ENCODE measurements around the gene ATXN3L. TPM values are rescaled to one million over a fixed set of nuclear protein-coding genes. Genes with fewer than 3 reads are reported as not detected.

Gene ATXN3L
- total RNA-seq, 1 experiment from 2014 or later: not detected

- intact Hi-C loops (cut with micrococcal nuclease; ENCODE audit: unreplicated experiment): no loop called here
- TF ChIP-seq EZH2 (IDR thresholded peaks at IDR 0.05; ENCODE audit: borderline replicate concordance, low read depth, low read length, poor library complexity, severe bottlenecking) (no peak), CTCF (conservative IDR thresholded peaks at IDR 0.05; ENCODE audit: low read depth, low read length) (no peak)
Observed at GRCh38 chrX:13285693-13286092, 34.2 kb downstream of the ATXN3L start.

GRCh38 chrX:13285229-13285628 is 34.6 kb downstream of the ATXN3L start:
- Histone ChIP-seq H3K36me3 (ENCODE audit: insufficient read depth, low read length, poor library complexity, severe bottlenecking) (no peaks in the 10 kb centered on the region), H3K9me3 (ENCODE audit: low read depth, low read length, poor library complexity, severe bottlenecking) (peaks cover 9% of the 10 kb centered on the region), H3K27me3 (replicated peaks; ENCODE audit: insufficient read depth, low read depth, low read length, poor library complexity) (no peaks in the 10 kb centered on the region), H3K27ac (ENCODE audit: low read depth, low read length, poor library complexity, severe bottlenecking) (no peak overlapping the region), H3K4me1 (ENCODE audit: insufficient read depth, low read length, poor library complexity, severe bottlenecking) (no peaks in the 10 kb centered on the region), H3K4me3 (ENCODE audit: low read depth, low read length, poor library complexity, severe bottlenecking) (no peak overlapping the region)
- TF ChIP-seq CTCF (conservative IDR thresholded peaks at IDR 0.05; ENCODE audit: low read depth, low read length) (no peak), EZH2 (IDR thresholded peaks at IDR 0.05; ENCODE audit: borderline replicate concordance, low read depth, low read length, poor library complexity, severe bottlenecking) (no peak)
- intact Hi-C loops (cut with micrococcal nuclease; ENCODE audit: unreplicated experiment): no loop called here
- BruUV-seq (replicated peaks): no TSS peak
- no peak for DNase-seq (ENCODE audit: low spot score)
- ChIA-PET CTCF (no interaction called here), POLR2A (ENCODE audit: low non-redundant PET) (no interaction called here)

More at GRCh38 chrX:13285693-13286092, 34.2 kb downstream of the ATXN3L start:
- H3K4me1 ChIP-seq (ENCODE audit: insufficient read depth, low read length, poor library complexity, severe bottlenecking): no peaks in the 10 kb centered on the region
- no peak for DNase-seq (ENCODE audit: low spot score)
- peaks cover 9% of the 10 kb centered on the region for H3K9me3 ChIP-seq (ENCODE audit: low read depth, low read length, poor library complexity, severe bottlenecking)
- H3K4me3 ChIP-seq (ENCODE audit: low read depth, low read length, poor library complexity, severe bottlenecking): no peak overlapping the region
- ChIA-PET POLR2A (ENCODE audit: low non-redundant PET) (no interaction called here), CTCF (no interaction called here)
- BruUV-seq (replicated peaks): no TSS peak
- no peaks in the 10 kb centered on the region for H3K27me3 ChIP-seq (replicated peaks; ENCODE audit: insufficient read depth, low read depth, low read length, poor library complexity)
- no peak overlapping the region for H3K27ac ChIP-seq (ENCODE audit: low read depth, low read length, poor library complexity, severe bottlenecking)
- no peaks in the 10 kb centered on the region for H3K36me3 ChIP-seq (ENCODE audit: insufficient read depth, low read length, poor library complexity, severe bottlenecking)

GRCh38 chrX:13284570-13284969 is 35.3 kb downstream of the ATXN3L start:
- BruUV-seq (replicated peaks): no TSS peak
- ChIA-PET POLR2A (ENCODE audit: low non-redundant PET) (no interaction called here), CTCF (no interaction called here)
- Histone ChIP-seq H3K27ac (ENCODE audit: low read depth, low read length, poor library complexity, severe bottlenecking) (no peak overlapping the region), H3K9me3 (ENCODE audit: low read depth, low read length, poor library complexity, severe bottlenecking) (peaks cover 9% of the 10 kb centered on the region), H3K36me3 (ENCODE audit: insufficient read depth, low read length, poor library complexity, severe bottlenecking) (no peaks in the 10 kb centered on the region), H3K27me3 (replicated peaks; ENCODE audit: insufficient read depth, low read depth, low read length, poor library complexity) (no peaks in the 10 kb centered on the region), H3K4me1 (ENCODE audit: insufficient read depth, low read length, poor library complexity, severe bottlenecking) (no peaks in the 10 kb centered on the region), H3K4me3 (ENCODE audit: low read depth, low read length, poor library complexity, severe bottlenecking) (no peak overlapping the region)
- intact Hi-C loops (cut with micrococcal nuclease; ENCODE audit: unreplicated experiment): no loop called here
- TF ChIP-seq CTCF (conservative IDR thresholded peaks at IDR 0.05; ENCODE audit: low read depth, low read length): no peak
- peak; percentile 25 for DNase-seq (ENCODE audit: low spot score)

Data from A673 (cell line).